Heart left ventricle (tissue), 13 donors: Measurements from ENCODE around the gene PDYN.

Experiments used
- POLR2A ChIP-seq, 2 donors: fragments of 450-650 bp; IDR thresholded peaks; one replicate each; pipeline ENCODE4 v1.6.1; 2017; ENCODE audit warnings: antibody characterized with exemption in 2 of 2, mild to moderate bottlenecking in 2 of 2, moderate library complexity in 2 of 2
- TF ChIP-seq, protein P1 (sequence below), 12 donors: fragments of 200-600 bp; sonication (generic) in 4 of 12; IDR thresholded peaks; one replicate each; pipeline versions ENCODE4 v1.5.0 to v1.8.0; 2018 to 2022; ENCODE audit warnings: antibody characterized with exemption in 12 of 12, mild to moderate bottlenecking in 5 of 12
- donor health status: ischemic (EF 13 %, LVEDD 7.1; RV severe dilation, severe dysfunction).
- donor health status: DM: no; HTN: yes; CAD: no.
- donor health status: DM: no; HTN: no; CAD: no.
- donor health status: ischemic (EF 25% LVEDD 6.9; RV normal size, moderate dysfunction).
- donor health status: ischemic (EF 25% LVEDD 5.7; RV mildly dilated, moderate dysfunction).
- donor health status: ischemic (EF 35%, LVEDD 5.7; RV mildly dilated, moderate dysfunction).
- donor health status: nonischemic (EF 11% LVEDD 7.7; RV severe dilation, severe dysfunction).
- donor health status: DM: yes; HTN: yes; CAD: no.
- donor health status: PGD.
- donor health status: ischemic (EF 29% LVEDD 5.4; RV normal size, mild dysfunction).
- donor health status: nonischemic (EF 23%, LVEDD 6.1; RV moderate dilation, normal function).

DNA sequence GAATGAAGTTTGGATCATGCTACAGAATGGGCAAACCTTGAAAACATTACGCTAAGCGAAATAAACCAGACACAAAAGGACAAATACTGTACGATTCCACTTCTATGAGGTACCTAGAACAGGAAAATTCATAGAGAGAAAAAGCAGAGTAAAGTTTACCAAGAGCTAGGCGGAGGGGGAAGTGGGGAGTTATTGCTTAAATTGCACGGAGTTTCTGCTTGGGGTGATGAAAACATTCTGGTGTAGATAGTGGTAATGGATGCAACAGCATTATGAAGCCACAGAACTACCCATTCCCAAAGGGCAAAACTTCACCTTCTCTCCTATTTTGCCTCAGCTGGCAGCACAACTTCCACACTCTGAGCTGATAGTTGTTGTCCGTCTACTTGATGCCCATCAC is 6.4 kb upstream of the PDYN start:
- TF ChIP-seq POLR2A (IDR thresholded peaks at IDR 0.05): no peak
- TF ChIP-seq, protein P1, sequence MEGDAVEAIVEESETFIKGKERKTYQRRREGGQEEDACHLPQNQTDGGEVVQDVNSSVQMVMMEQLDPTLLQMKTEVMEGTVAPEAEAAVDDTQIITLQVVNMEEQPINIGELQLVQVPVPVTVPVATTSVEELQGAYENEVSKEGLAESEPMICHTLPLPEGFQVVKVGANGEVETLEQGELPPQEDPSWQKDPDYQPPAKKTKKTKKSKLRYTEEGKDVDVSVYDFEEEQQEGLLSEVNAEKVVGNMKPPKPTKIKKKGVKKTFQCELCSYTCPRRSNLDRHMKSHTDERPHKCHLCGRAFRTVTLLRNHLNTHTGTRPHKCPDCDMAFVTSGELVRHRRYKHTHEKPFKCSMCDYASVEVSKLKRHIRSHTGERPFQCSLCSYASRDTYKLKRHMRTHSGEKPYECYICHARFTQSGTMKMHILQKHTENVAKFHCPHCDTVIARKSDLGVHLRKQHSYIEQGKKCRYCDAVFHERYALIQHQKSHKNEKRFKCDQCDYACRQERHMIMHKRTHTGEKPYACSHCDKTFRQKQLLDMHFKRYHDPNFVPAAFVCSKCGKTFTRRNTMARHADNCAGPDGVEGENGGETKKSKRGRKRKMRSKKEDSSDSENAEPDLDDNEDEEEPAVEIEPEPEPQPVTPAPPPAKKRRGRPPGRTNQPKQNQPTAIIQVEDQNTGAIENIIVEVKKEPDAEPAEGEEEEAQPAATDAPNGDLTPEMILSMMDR (IDR thresholded peaks at IDR 0.05): no peak
